ENCODE measurements around the gene TNFRSF19.

DNA sequence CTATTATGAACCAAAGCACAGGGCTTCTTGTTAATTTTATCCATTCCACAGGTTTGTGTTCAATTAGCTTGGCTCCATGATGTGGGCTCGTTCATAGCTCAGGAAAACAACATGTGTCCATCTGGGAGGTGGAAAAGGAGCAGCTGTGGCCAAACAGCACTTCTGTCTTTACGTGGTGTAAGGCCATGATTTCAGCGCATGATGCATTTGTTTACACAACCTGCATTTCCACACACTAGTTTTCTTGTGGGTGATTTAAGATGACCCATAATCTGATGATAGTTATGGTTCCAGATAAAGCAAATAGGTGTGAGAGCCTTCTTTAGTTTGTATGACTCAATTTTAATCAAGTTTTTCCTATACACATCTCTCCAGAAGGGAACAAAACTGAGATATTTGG lies 101.7 kb downstream of the TNFRSF19 start:
- TF ChIP-seq, protein P1, sequence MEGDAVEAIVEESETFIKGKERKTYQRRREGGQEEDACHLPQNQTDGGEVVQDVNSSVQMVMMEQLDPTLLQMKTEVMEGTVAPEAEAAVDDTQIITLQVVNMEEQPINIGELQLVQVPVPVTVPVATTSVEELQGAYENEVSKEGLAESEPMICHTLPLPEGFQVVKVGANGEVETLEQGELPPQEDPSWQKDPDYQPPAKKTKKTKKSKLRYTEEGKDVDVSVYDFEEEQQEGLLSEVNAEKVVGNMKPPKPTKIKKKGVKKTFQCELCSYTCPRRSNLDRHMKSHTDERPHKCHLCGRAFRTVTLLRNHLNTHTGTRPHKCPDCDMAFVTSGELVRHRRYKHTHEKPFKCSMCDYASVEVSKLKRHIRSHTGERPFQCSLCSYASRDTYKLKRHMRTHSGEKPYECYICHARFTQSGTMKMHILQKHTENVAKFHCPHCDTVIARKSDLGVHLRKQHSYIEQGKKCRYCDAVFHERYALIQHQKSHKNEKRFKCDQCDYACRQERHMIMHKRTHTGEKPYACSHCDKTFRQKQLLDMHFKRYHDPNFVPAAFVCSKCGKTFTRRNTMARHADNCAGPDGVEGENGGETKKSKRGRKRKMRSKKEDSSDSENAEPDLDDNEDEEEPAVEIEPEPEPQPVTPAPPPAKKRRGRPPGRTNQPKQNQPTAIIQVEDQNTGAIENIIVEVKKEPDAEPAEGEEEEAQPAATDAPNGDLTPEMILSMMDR (conservative IDR thresholded peaks at IDR 0.05 in 1 of 2, IDR thresholded peaks at IDR 0.05 in 1 of 2; ENCODE audit: extremely low read depth in 1 of 2, insufficient read depth in 1 of 2, low read depth in 1 of 2, low read length in 2 of 2), result no peak
- TF ChIP-seq EZH2 (IDR thresholded peaks at IDR 0.05; ENCODE audit: borderline replicate concordance, low read length), result no peak

All from mammary epithelial cell (primary cell).